ENCODE measurements around the gene WIPF3.
"Not testable (repeated sequence)": the region's sequence is repeated elsewhere in the genome, so short reads cannot be mapped to it uniquely, and the experiment has no call there.

Gene WIPF3

GRCh38 chr7:29957521-29958310 is 151.4 kb downstream of the WIPF3 start:
- peak; percentile 30 for DNase-seq

GRCh38 chr7:29958667-29959358 is 152.5 kb downstream of the WIPF3 start:
- DNase-seq = no peak

GRCh38 chr7:29961611-29962010 is 155.3 kb downstream of the WIPF3 start:
- DNase-seq = not testable (repeated sequence)

- no peak for DNase-seq
Observed at GRCh38 chr7:29962035-29962434, 155.7 kb downstream of the WIPF3 start.

- no peak for DNase-seq
Observed at GRCh38 chr7:29965030-29965429, 158.7 kb downstream of the WIPF3 start.

Data from NCI-H1105 treated with DMSO at 0.1 percent for 48 hours (cell line).